GM10266 (cell line): ENCODE measurements around the gene DDA1.

Experiments
- DNase-seq: peaks from one replicate; pipeline ENCODE4 v3.0.0; 2012; ENCODE audit errors: extremely low spot score
- TF ChIP-seq, protein P1 (sequence below): IDR thresholded peaks from 2 replicates; pipeline ENCODE4 v1.5.1; 2012; ENCODE audit warnings: mild to moderate bottlenecking, low read depth; ENCODE audit not compliant: control insufficient read depth, insufficient read depth; ENCODE audit errors: missing control alignments

DDA1 gene

DNA sequence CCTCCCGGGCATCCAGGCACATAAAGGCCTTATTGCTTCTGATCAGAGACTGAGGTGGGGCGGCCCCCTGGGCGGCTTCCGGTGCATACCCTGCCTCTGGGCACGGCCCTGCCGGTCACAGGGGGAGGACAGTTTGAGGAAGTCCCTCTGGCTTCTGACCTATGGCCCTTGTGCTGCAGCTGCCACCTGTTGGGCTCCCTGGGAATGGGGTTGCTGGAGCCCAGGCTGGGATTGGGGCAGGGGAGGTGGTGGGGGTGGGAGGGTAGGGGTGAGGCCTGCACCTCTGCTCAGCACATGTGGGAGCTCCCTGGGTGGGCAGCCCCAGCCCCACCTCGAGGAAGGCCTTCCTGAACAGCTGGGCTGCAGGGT is 14.6 kb downstream of the DDA1 start:
- TF ChIP-seq, protein P1, sequence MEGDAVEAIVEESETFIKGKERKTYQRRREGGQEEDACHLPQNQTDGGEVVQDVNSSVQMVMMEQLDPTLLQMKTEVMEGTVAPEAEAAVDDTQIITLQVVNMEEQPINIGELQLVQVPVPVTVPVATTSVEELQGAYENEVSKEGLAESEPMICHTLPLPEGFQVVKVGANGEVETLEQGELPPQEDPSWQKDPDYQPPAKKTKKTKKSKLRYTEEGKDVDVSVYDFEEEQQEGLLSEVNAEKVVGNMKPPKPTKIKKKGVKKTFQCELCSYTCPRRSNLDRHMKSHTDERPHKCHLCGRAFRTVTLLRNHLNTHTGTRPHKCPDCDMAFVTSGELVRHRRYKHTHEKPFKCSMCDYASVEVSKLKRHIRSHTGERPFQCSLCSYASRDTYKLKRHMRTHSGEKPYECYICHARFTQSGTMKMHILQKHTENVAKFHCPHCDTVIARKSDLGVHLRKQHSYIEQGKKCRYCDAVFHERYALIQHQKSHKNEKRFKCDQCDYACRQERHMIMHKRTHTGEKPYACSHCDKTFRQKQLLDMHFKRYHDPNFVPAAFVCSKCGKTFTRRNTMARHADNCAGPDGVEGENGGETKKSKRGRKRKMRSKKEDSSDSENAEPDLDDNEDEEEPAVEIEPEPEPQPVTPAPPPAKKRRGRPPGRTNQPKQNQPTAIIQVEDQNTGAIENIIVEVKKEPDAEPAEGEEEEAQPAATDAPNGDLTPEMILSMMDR = no peak

DNA sequence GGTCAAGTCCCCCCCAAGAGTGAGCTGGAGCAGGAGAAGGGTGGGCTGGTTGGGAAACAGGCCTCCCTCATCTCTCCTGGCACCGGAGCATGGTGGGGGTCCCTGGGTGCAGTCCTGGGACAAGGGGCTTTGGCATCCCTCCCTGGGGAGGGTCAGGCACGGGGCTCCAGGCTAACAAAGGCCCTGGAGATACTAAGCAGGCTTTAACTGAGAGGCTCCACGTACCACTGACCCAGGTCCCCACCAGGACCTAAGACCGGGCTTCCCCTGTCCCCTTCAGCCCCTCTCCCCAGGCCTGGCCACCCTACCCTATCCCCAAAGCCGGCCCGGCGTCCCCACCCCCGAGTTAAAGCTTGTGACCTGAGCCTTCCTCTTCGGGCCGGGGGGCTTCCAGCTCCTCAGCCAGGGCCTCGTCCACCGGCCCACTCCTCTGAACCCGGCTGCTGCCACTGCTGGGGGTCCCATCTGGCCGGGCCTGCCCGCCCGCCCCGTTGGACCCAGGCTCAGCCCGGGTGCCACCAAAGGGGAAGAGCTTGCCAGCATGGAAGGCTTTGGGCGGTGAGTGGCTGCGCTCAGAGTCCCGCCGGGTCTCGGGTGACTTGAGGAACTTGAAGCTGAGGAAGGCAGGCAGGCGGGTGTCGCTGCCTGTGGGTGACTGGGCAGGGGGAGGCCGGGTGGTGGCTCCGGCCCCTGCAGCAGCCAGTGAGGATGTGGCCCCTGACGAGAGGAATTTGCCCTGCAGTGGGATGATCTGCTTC is 15.2 kb downstream of the DDA1 start:
- TF ChIP-seq, protein P1 = no peak
- peak; percentile 38 for DNase-seq

More for the DNA sequence above, 14.6 kb downstream of the DDA1 start:
- peak; percentile 49 for DNase-seq

DNA sequence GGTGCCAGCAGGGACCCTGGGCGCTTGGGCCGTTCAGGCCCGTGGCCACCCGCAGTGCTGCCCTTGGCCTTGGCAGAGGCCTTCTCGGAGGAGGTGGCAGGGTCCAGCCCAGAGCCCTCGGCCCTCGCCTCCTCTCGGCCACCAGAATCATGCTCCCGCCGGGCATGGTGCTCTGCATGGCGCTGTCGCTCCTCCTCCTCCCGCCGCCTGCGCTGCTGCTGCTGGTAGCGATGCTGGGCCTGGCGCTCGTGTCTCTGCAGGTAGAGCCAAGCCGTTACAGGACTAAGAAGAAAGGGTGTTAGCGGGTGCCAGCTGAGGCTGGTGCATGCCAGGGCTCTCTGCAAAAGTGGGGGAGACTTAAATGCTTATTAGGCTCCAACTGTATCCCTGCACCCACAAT is 15.8 kb downstream of the DDA1 start:
- TF ChIP-seq, protein P1 = no peak

GRCh38 chr19:17325881-17326594 is 16.7 kb downstream of the DDA1 start:
- DNase-seq = no peak
- TF ChIP-seq, protein P1 = no peak

More for the DNA sequence above, 15.8 kb downstream of the DDA1 start:
- no peak for DNase-seq

- TF ChIP-seq, protein P1 = no peak
- DNase-seq = no peak
Observed at GRCh38 chr19:17326595-17326966, 17.2 kb downstream of the DDA1 start.

- TF ChIP-seq, protein P1 = no peak
- DNase-seq = no peak
Observed at GRCh38 chr19:17327068-17327653, 17.8 kb downstream of the DDA1 start.
